ENCODE data around the gene TRPT1.

DNA sequence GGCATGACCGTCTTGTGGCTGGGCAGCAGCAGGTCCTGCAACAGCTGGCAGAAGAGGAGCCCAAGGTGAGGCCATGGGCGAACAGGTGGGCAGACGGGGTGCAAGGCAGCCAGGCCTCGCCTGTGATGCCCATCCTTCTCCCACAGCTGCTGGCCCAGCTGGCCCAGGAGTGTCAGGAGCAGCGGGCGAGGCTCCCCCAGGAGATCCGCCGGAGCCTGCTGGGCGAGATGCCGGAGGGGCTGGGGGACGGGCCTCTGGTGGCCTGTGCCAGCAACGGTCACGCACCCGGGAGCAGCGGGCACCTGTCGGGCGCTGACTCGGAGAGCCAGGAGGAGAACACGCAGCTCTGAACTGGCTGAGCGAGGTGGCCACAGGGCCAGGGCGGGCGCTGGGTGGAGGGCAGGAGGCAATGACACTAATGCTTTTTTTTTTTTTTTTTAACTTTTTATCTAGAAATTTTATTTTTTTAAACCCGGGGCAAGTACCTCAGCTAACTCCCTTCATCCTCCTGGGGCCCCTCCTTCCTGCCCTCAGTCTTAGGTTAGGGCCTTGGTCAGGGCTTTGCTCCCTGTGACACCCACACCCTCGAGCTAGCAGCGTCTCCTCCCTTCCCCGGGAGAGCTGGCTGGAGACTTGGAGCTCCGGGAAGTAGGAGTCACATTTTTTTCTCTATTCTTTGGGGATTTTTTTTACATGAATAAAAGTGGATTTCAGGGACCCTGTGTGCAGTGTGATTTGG is 41.4 kb upstream of the TRPT1 start:
- TF ChIP-seq, protein P1, sequence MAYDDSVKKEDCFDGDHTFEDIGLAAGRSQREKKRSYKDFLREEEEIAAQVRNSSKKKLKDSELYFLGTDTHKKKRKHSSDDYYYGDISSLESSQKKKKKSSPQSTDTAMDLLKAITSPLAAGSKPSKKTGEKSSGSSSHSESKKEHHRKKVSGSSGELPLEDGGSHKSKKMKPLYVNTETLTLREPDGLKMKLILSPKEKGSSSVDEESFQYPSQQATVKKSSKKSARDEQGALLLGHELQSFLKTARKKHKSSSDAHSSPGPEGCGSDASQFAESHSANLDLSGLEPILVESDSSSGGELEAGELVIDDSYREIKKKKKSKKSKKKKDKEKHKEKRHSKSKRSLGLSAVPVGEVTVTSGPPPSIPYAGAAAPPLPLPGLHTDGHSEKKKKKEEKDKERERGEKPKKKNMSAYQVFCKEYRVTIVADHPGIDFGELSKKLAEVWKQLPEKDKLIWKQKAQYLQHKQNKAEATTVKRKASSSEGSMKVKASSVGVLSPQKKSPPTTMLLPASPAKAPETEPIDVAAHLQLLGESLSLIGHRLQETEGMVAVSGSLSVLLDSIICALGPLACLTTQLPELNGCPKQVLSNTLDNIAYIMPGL (CRISPR knock-in tag; IDR thresholded peaks at IDR 0.05) = no peak
- TF ChIP-seq, protein P2, sequence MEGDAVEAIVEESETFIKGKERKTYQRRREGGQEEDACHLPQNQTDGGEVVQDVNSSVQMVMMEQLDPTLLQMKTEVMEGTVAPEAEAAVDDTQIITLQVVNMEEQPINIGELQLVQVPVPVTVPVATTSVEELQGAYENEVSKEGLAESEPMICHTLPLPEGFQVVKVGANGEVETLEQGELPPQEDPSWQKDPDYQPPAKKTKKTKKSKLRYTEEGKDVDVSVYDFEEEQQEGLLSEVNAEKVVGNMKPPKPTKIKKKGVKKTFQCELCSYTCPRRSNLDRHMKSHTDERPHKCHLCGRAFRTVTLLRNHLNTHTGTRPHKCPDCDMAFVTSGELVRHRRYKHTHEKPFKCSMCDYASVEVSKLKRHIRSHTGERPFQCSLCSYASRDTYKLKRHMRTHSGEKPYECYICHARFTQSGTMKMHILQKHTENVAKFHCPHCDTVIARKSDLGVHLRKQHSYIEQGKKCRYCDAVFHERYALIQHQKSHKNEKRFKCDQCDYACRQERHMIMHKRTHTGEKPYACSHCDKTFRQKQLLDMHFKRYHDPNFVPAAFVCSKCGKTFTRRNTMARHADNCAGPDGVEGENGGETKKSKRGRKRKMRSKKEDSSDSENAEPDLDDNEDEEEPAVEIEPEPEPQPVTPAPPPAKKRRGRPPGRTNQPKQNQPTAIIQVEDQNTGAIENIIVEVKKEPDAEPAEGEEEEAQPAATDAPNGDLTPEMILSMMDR (IDR thresholded peaks at IDR 0.05) = no peak
- TF ChIP-seq RELA (CRISPR knock-in tag; IDR thresholded peaks at IDR 0.05; ENCODE audit: borderline replicate concordance) (no peak), ZNF121 (CRISPR knock-in tag; IDR thresholded peaks at IDR 0.05) (no peak), ZNF423 (CRISPR knock-in tag; IDR thresholded peaks at IDR 0.05) (no peak)
